HepG2 (cell line): ENCODE data around the gene ANG. TPM values are rescaled to one million over a fixed set of nuclear protein-coding genes. Genes with fewer than 3 reads are reported as not detected.

Experiments
- ATAC-seq: fragments of 200-7000 bp; cut with Tn5 transposase; 3 replicates; pipeline ENCODE4 v1.9.1; 2020; ENCODE audit warnings: mild to moderate bottlenecking, moderate library complexity
- BruUV-seq: library from RNA; stranded (reverse); fragments of 400-500 nt; replicated peaks from 2 replicates; lab custom pipeline; 2021; lab: Mats Ljungman, UMichigan
- CTCF ChIA-PET: fragments of 300-600 bp; formaldehyde crosslinking; extraction: SDS; loops from one replicate; lab custom pipeline; 2021; ENCODE audit warnings: low total read pairs, inconsistent platforms, low intra/inter-chr PET ratio; lab: Yijun Ruan, JAX
- POLR2A ChIA-PET: fragments of 350-600 bp; sonication (Branson Sonifier 250); formaldehyde crosslinking; loops from one replicate; lab custom pipeline; 2020; ENCODE audit warnings: antibody characterized with exemption, inconsistent platforms; lab: Yijun Ruan, JAX
- DNase-seq: peaks from one replicate; pipeline ENCODE4 v3.0.0-alpha.2; 2015; ENCODE audit warnings: low spot score
- FAIRE-seq: peaks from 3 replicates; lab custom pipeline; 2011; peaks lifted over from hg19 to GRCh38; lab: Jason Lieb, UNC
- H2AFZ ChIP-seq: one replicate; pipeline ENCODE4 v1.6.1; 2011; ENCODE audit warnings: low read length, inconsistent platforms
- H3K27ac ChIP-seq: fragments of 300-600 bp; 3 replicates; pipeline ENCODE4 v1.8.0; 2011; ENCODE audit warnings: mixed run types, mild to moderate bottlenecking, mixed read lengths, low read length, inconsistent platforms; ENCODE audit not compliant: insufficient read depth; ENCODE audit errors: extremely low read length
- H3K27me3 ChIP-seq, 2 experiments: fragments of 200-600 bp in 1 of 2; 2 replicates in 1 of 2; 3 replicates in 1 of 2; pipeline versions ENCODE4 v1.6.0 to v1.8.0; 2011; ENCODE audit warnings: low read length in 2 of 2, mild to moderate bottlenecking in 2 of 2, moderate library complexity in 2 of 2, inconsistent platforms in 1 of 2; ENCODE audit not compliant: insufficient read depth in 2 of 2, control insufficient read depth in 1 of 2
- H3K36me3 ChIP-seq, 2 experiments: fragments of 200-600 bp in 1 of 2; replicated peaks in 1 of 2; 2 replicates in 1 of 2; 3 replicates in 1 of 2; pipeline versions ENCODE4 v1.5.1 to v1.8.0; 2011; ENCODE audit warnings: low read length in 2 of 2, inconsistent platforms in 1 of 2; ENCODE audit not compliant: insufficient read depth in 2 of 2, control insufficient read depth in 1 of 2
- H3K4me1 ChIP-seq: 2 replicates; pipeline ENCODE4 v1.5.1; 2012; ENCODE audit warnings: low read length, inconsistent platforms; ENCODE audit not compliant: insufficient read depth
- H3K4me2 ChIP-seq: 2 replicates; pipeline ENCODE4 v1.6.0; 2011; ENCODE audit warnings: low read depth, low read length, inconsistent platforms
- H3K4me3 ChIP-seq, 3 experiments: fragments of 200-600 bp in 1 of 3; sonication (generic), shearing (Covaris generic) in 1 of 3; replicated peaks in 1 of 3; 2 replicates each; pipeline ENCODE4 v1.5.1; 2011 to 2016; ENCODE audit warnings: low read length in 3 of 3, inconsistent platforms in 2 of 3, low read depth in 2 of 3, mild to moderate bottlenecking in 2 of 3, control low read depth in 1 of 3, mixed read lengths in 1 of 3; ENCODE audit not compliant: insufficient read depth in 1 of 3
- H3K79me2 ChIP-seq: one replicate; pipeline ENCODE4 v1.6.1; 2011; ENCODE audit warnings: low read length, inconsistent platforms; ENCODE audit not compliant: insufficient read depth
- H3K9ac ChIP-seq: 2 replicates; pipeline ENCODE4 v1.6.0; 2011; ENCODE audit warnings: mild to moderate bottlenecking, low read depth, low read length, inconsistent platforms; ENCODE audit not compliant: insufficient read depth
- H3K9me3 ChIP-seq: 2 replicates; pipeline ENCODE4 v1.5.1; 2012; ENCODE audit warnings: mild to moderate bottlenecking, low read length
- H4K20me1 ChIP-seq: 2 replicates; pipeline ENCODE4 v1.6.0; 2011; ENCODE audit warnings: inconsistent platforms, mild to moderate bottlenecking, low read length, moderate library complexity; ENCODE audit not compliant: insufficient read depth
- ARNT ChIP-seq: fragments of 450-650 bp; IDR thresholded peaks from 2 replicates; pipeline ENCODE4 v1.6.1; 2017
- CHCHD3 ChIP-seq: sonication (generic); formaldehyde crosslinking; IDR thresholded peaks from 2 replicates; pipeline ENCODE4 v1.8.0; 2022; ENCODE audit warnings: mild to moderate bottlenecking, missing genetic modification reagents, moderate library complexity
- HOXA5 ChIP-seq: sonication (generic); formaldehyde crosslinking; IDR thresholded peaks from 2 replicates; pipeline ENCODE4 v1.4.0; 2020; ENCODE audit warnings: missing genetic modification reagents
- JUN ChIP-seq: sonication (generic); formaldehyde crosslinking; IDR thresholded peaks from 2 replicates; pipeline ENCODE4 v1.4.0; 2020; ENCODE audit warnings: mild to moderate bottlenecking, missing genetic modification reagents
- NFRKB ChIP-seq: fragments of 450-650 bp; IDR thresholded peaks from 2 replicates; pipeline ENCODE4 v1.6.1; 2017
- PHB2 ChIP-seq: fragments of 450-650 bp; IDR thresholded peaks from 2 replicates; pipeline ENCODE4 v1.6.1; 2018; ENCODE audit not compliant: partially characterized antibody
- RORA ChIP-seq: sonication (generic); formaldehyde crosslinking; IDR thresholded peaks from 2 replicates; pipeline ENCODE4 v1.5.0; 2020; ENCODE audit warnings: mild to moderate bottlenecking, missing genetic modification reagents, moderate library complexity
- SIN3B ChIP-seq: fragments of 150-350 bp; IDR thresholded peaks from 2 replicates; pipeline ENCODE4 v1.6.1; 2014; ENCODE audit warnings: low read length
- U2AF2 ChIP-seq: fragments of 200-400 bp; formaldehyde crosslinking; IDR thresholded peaks from 2 replicates; pipeline ENCODE4 v1.6.1; 2017; ENCODE audit warnings: low read depth, mild to moderate bottlenecking, low read length
- ZFAT ChIP-seq: sonication (generic); formaldehyde crosslinking; conservative IDR thresholded peaks from 2 replicates; pipeline ENCODE4 v1.8.1; 2023; ENCODE audit warnings: missing genetic modification reagents, inconsistent platforms
- ZFP90 ChIP-seq: sonication (generic); formaldehyde crosslinking; IDR thresholded peaks from 2 replicates; pipeline ENCODE4 v1.8.0; 2022; ENCODE audit warnings: missing genetic modification reagents, mild to moderate bottlenecking, inconsistent platforms, borderline replicate concordance
- ZNF234 ChIP-seq: sonication (generic); formaldehyde crosslinking; conservative IDR thresholded peaks from 2 replicates; pipeline ENCODE4 v1.5.1; 2020; ENCODE audit warnings: mild to moderate bottlenecking, missing genetic modification reagents
- ZNF543 ChIP-seq: sonication (generic); formaldehyde crosslinking; IDR thresholded peaks from 2 replicates; pipeline ENCODE4 v1.4.0; 2020; ENCODE audit warnings: mild to moderate bottlenecking, missing genetic modification reagents
- ZNF557 ChIP-seq: sonication (generic); formaldehyde crosslinking; IDR thresholded peaks from 2 replicates; pipeline ENCODE4 v1.4.0; 2020; ENCODE audit warnings: missing genetic modification reagents
- ZNF569 ChIP-seq: sonication (generic); formaldehyde crosslinking; IDR thresholded peaks from 2 replicates; pipeline ENCODE4 v1.5.0; 2020; ENCODE audit warnings: mild to moderate bottlenecking, missing genetic modification reagents, moderate library complexity, borderline replicate concordance
- ZNF691 ChIP-seq: sonication (generic); formaldehyde crosslinking; IDR thresholded peaks from 2 replicates; pipeline ENCODE4 v1.4.0; 2020; ENCODE audit warnings: missing genetic modification reagents, low read depth, mild to moderate bottlenecking, borderline replicate concordance
- ZNF891 ChIP-seq: sonication (generic); formaldehyde crosslinking; IDR thresholded peaks from 2 replicates; pipeline ENCODE4 v1.5.0; 2020; ENCODE audit warnings: mild to moderate bottlenecking, missing genetic modification reagents
- ZSCAN22 ChIP-seq: sonication (generic); formaldehyde crosslinking; IDR thresholded peaks from 2 replicates; pipeline ENCODE4 v1.4.0; 2020; ENCODE audit warnings: mild to moderate bottlenecking, missing genetic modification reagents
- WGBS: methylation state at CpG from one replicate; pipeline ENCODE4 v1.1.6; 2017; ENCODE audit warnings: low lambda C conversion rate; 5-methylcytosine and 5-hydroxymethylcytosine counted together
- in situ Hi-C: cut with HindIII; loops from 2 replicates; pipeline ENCODE4 v1.10.0; 2017; ENCODE audit warnings: low pct_unique_long_range_greater_than_20kb; ENCODE audit not compliant: extremely low pct_ligation_motif_present
- intact Hi-C: fragments of 100-400 bp; cut with micrococcal nuclease; formaldehyde crosslinking; loops from one replicate; pipeline ENCODE4 v1.10.0; 2022; ENCODE audit not compliant: unreplicated experiment
- polyA plus RNA-seq, 8 experiments: library from polyadenylated mRNA; depleted of rRNA in 3 of 8; stranded (reverse) in 7 of 8; unstranded in 1 of 8; fragments of >200 nt; fragmentation: Illumina TruSeq in 4 of 8; extraction: Trizol in 4 of 8; gene quantifications; 2 replicates each; pipeline versions ENCODE4 v1.2.1 to v1.2.3, GENCODE V29; 2011 to 2016; ENCODE audit warnings: low read depth in 4 of 8, missing spikeins in 1 of 8, mixed read lengths in 1 of 8; ENCODE audit not compliant: insufficient read depth in 1 of 8
- total RNA-seq, 5 experiments: library from RNA; depleted of rRNA; stranded (reverse); fragments of >200 nt; fragmentation: Illumina TruSeq; extraction: Trizol; gene quantifications; 2 replicates each; pipeline ENCODE4 v1.2.3, GENCODE V29; 2016; ENCODE audit warnings: low read depth in 1 of 5
- TF ChIP-seq, protein P1 (sequence below): sonication (generic); formaldehyde crosslinking; IDR thresholded peaks from 2 replicates; pipeline ENCODE4 v1.5.0; 2020; ENCODE audit warnings: mild to moderate bottlenecking, missing genetic modification reagents
- TF ChIP-seq, protein P2 (sequence below): IDR thresholded peaks from 2 replicates; pipeline ENCODE4 v1.6.1; 2018; ENCODE audit warnings: missing genetic modification reagents

Gene ANG
- total and polyA plus RNA-seq, 2 of the 13 experiments (the other 11 are each of a cell fraction or from before 2014, with no cell fraction given), result 83.6 to 401 TPM

- DNase-seq, result peak; percentile 92
- POLR2A ChIA-PET, result interaction anchor here (1.3 to 8.9 kb wide), 15 partner anchors 9 to 387 kb away, joined by 3 to 141 read pairs (median 10); partner anchors contain the start of genes APEX1, ARHGEF40, OSGEP and PARP2
- TF ChIP-seq ZFP90 (CRISPR knock-in tag) (no peak), ZNF691 (CRISPR knock-in tag) (peak; percentile 16; the same call in 1 of the 2 replicates), ZSCAN22 (0 out of 2 replicates have a peak, but pooled peaks have one; percentile 24), ZNF569 (CRISPR knock-in tag) (no peak), HOXA5 (CRISPR knock-in tag) (peak; percentile 59; the same call in 1 of the 2 replicates), ZNF543 (0 out of 2 replicates have a peak, but pooled peaks have one; percentile 22), PHB2 (no peak), CHCHD3 (0 out of 2 replicates have a peak, but pooled peaks have one; percentile 14), ARNT (no peak), SIN3B (no peak; the same call in 1 of the 2 replicates), ZNF557 (CRISPR knock-in tag) (peak; percentile 54; the same call in 1 of the 2 replicates), ZFAT (CRISPR knock-in tag) (no peak), JUN (CRISPR knock-in tag) (peak; percentile 39; the same call in 1 of the 2 replicates), NFRKB (no peak), ZNF891 (CRISPR knock-in tag) (no peak), RORA (CRISPR knock-in tag) (no peak), ZNF234 (CRISPR knock-in tag) (no peak), U2AF2 (no peak)
- TF ChIP-seq, protein P1, sequence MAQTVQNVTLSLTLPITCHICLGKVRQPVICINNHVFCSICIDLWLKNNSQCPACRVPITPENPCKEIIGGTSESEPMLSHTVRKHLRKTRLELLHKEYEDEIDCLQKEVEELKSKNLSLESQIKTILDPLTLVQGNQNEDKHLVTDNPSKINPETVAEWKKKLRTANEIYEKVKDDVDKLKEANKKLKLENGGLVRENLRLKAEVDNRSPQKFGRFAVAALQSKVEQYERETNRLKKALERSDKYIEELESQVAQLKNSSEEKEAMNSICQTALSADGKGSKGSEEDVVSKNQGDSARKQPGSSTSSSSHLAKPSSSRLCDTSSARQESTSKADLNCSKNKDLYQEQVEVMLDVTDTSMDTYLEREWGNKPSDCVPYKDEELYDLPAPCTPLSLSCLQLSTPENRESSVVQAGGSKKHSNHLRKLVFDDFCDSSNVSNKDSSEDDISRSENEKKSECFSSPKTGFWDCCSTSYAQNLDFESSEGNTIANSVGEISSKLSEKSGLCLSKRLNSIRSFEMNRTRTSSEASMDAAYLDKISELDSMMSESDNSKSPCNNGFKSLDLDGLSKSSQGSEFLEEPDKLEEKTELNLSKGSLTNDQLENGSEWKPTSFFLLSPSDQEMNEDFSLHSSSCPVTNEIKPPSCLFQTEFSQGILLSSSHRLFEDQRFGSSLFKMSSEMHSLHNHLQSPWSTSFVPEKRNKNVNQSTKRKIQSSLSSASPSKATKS, result peak; percentile 35; the same call in 1 of the 2 replicates
- TF ChIP-seq, protein P2, sequence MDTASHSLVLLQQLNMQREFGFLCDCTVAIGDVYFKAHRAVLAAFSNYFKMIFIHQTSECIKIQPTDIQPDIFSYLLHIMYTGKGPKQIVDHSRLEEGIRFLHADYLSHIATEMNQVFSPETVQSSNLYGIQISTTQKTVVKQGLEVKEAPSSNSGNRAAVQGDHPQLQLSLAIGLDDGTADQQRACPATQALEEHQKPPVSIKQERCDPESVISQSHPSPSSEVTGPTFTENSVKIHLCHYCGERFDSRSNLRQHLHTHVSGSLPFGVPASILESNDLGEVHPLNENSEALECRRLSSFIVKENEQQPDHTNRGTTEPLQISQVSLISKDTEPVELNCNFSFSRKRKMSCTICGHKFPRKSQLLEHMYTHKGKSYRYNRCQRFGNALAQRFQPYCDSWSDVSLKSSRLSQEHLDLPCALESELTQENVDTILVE (CRISPR knock-in tag), result peak; percentile 62; the same call in 1 of the 2 replicates
Measured at GRCh38 chr14:20683125-20683890, 5.3 kb upstream of the ANG start.

More at GRCh38 chr14:20683125-20683890, 5.3 kb upstream of the ANG start:
- peaks cover 23% of the 10 kb centered on the region for H3K4me1 ChIP-seq
- under 1% methylated on average over 38 of the region's 38 CpGs for WGBS
- BruUV-seq, result no TSS peak
- H3K4me2 ChIP-seq, result peak overlapping the region; percentile 96
- FAIRE-seq (peak; percentile 52), ATAC-seq (peak; percentile 42)
- H3K9me3 ChIP-seq, result no peaks in the 10 kb centered on the region
- H3K79me2 ChIP-seq, result peaks cover 31% of the 10 kb centered on the region
- H3K27ac ChIP-seq, result peak overlapping the region; percentile 97
- peak overlapping the region; percentile 83 to 89 (median 89) for H3K4me3 ChIP-seq
- H3K36me3 ChIP-seq, result no peaks in the 10 kb centered on the region
- intact Hi-C loops, result loop anchor here (5.0 kb wide), 1 partner anchor 374 kb away; the partner anchor contains the start of gene RNASE8
- CTCF ChIA-PET, result interaction anchor here (1.0 to 1.5 kb wide), 3 partner anchors 8 to 20 kb away, joined by 3 read pairs; no protein-coding TSS in a partner anchor
- peak overlapping the region; percentile 35 for H2AFZ ChIP-seq
- no peaks in the 10 kb centered on the region; the same call in 1 of the 2 replicates for H4K20me1 ChIP-seq
- H3K9ac ChIP-seq, result peak overlapping the region; percentile 95
- peaks cover 0 to 5% of the 10 kb centered on the region in 2 experiments; a peak in 1 of 5 replicates for H3K27me3 ChIP-seq
- in situ Hi-C loops, result loop anchor here (5.0 to 10.0 kb wide), 3 partner anchors 51 to 359 kb away; partner anchors contain the start of gene PIP4P1
